Measurements from ENCODE around the gene SERINC2. TPM values are rescaled to one million over a fixed set of nuclear protein-coding genes. Genes with fewer than 3 reads are reported as not detected.

SERINC2 gene
- total and polyA plus RNA-seq, 2 of the 4 experiments (the other 2 are of a cell fraction) = 2.0 to 59.5 TPM

DNA sequence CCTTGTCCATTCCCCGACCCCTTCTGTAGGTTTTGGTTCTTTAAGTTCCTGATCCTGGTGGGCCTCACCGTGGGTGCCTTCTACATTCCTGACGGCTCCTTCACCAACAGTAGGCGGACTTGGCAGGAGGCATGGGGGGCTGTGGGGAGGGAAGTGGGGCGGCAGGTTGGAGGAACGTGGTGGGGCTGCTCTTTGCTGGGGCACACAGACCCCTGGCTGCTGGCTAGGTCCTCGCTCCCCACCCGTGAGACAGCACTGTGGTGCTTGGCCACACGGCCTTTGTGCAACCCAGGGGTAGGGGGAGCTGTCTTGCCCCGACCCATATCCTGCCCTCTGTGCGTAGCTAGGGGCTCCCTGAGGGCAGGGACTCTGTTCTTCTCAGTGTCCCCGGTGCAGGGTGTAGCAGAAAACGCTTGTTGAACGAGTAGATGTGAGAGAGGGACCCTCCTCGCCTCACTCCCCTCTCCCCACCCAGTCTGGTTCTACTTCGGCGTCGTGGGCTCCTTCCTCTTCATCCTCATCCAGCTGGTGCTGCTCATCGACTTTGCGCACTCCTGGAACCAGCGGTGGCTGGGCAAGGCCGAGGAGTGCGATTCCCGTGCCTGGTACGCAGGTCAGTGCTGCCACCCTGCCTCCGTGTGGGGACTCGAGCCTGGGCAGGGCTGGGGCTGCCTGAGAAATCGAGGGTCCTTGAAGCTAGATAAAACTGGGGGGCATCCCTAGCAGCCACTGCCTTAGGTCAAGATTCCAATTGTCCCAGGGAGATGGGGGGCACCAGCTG, 12.5 kb downstream of the SERINC2 start:
- TF ChIP-seq, protein P1, sequence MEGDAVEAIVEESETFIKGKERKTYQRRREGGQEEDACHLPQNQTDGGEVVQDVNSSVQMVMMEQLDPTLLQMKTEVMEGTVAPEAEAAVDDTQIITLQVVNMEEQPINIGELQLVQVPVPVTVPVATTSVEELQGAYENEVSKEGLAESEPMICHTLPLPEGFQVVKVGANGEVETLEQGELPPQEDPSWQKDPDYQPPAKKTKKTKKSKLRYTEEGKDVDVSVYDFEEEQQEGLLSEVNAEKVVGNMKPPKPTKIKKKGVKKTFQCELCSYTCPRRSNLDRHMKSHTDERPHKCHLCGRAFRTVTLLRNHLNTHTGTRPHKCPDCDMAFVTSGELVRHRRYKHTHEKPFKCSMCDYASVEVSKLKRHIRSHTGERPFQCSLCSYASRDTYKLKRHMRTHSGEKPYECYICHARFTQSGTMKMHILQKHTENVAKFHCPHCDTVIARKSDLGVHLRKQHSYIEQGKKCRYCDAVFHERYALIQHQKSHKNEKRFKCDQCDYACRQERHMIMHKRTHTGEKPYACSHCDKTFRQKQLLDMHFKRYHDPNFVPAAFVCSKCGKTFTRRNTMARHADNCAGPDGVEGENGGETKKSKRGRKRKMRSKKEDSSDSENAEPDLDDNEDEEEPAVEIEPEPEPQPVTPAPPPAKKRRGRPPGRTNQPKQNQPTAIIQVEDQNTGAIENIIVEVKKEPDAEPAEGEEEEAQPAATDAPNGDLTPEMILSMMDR (conservative IDR thresholded peaks at IDR 0.05; ENCODE audit: low read depth, low read length) = no peak
- TF ChIP-seq CHD1 (IDR thresholded peaks at IDR 0.05; ENCODE audit: low read depth, low read length) = no peak
- TF ChIP-seq, protein P2, sequence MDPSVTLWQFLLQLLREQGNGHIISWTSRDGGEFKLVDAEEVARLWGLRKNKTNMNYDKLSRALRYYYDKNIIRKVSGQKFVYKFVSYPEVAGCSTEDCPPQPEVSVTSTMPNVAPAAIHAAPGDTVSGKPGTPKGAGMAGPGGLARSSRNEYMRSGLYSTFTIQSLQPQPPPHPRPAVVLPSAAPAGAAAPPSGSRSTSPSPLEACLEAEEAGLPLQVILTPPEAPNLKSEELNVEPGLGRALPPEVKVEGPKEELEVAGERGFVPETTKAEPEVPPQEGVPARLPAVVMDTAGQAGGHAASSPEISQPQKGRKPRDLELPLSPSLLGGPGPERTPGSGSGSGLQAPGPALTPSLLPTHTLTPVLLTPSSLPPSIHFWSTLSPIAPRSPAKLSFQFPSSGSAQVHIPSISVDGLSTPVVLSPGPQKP (IDR thresholded peaks at IDR 0.05; ENCODE audit: borderline replicate concordance, low read depth, low read length) = no peak
- TF ChIP-seq, protein P3, sequence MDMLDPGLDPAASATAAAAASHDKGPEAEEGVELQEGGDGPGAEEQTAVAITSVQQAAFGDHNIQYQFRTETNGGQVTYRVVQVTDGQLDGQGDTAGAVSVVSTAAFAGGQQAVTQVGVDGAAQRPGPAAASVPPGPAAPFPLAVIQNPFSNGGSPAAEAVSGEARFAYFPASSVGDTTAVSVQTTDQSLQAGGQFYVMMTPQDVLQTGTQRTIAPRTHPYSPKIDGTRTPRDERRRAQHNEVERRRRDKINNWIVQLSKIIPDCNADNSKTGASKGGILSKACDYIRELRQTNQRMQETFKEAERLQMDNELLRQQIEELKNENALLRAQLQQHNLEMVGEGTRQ (IDR thresholded peaks at IDR 0.05; ENCODE audit: low read depth, low read length) = no peak
- no peak for TF ChIP-seq POLR2A (IDR thresholded peaks at IDR 0.05; ENCODE audit: low read depth, low read length)
- TF ChIP-seq RAD21 (IDR thresholded peaks at IDR 0.05; ENCODE audit: low read length) = no peak
- no peak for TF ChIP-seq RFX5 (IDR thresholded peaks at IDR 0.05; ENCODE audit: low read depth, low read length)
- TF ChIP-seq NFE2L2 (IDR thresholded peaks at IDR 0.05; ENCODE audit: low read depth, low read length) = no peak
- TF ChIP-seq RCOR1 (IDR thresholded peaks at IDR 0.05; ENCODE audit: insufficient replicate concordance, low read length) = no peak
- no peak for TF ChIP-seq SMC3 (IDR thresholded peaks at IDR 0.05; ENCODE audit: low read depth, low read length)
- no peak for TF ChIP-seq BHLHE40 (IDR thresholded peaks at IDR 0.05; ENCODE audit: low read depth, low read length)
- TF ChIP-seq MAFK (IDR thresholded peaks at IDR 0.05; ENCODE audit: low read depth, low read length) = no peak
- TF ChIP-seq CEBPB (IDR thresholded peaks at IDR 0.05; ENCODE audit: low read depth, low read length) = no peak
- TF ChIP-seq MXI1 (IDR thresholded peaks at IDR 0.05; ENCODE audit: borderline replicate concordance, low read depth, low read length) = no peak
- no peak for TF ChIP-seq FOS (IDR thresholded peaks at IDR 0.05; ENCODE audit: low read depth, low read length)
- in situ Hi-C loops (cut with MboI; ENCODE audit: low sequenced_read_pairs) (loop anchor here (10.0 kb wide), 1 partner anchor 241 kb away; no protein-coding TSS in a partner anchor), dilution Hi-C loops (cut with HindIII; ENCODE audit: low sequenced_read_pairs, unreplicated experiment) (no loop called here), intact Hi-C loops (cut with micrococcal nuclease) (no loop called here)
- ChIA-PET CTCF (interaction anchor here (0.6 to 5.2 kb wide), 2 partner anchors 31 to 1403 kb away, joined by 9 to 61 read pairs; no protein-coding TSS in a partner anchor), POLR2A (ENCODE audit: unreplicated experiment) (no interaction called here)
- no peak overlapping the region for H2BK20ac ChIP-seq (ENCODE audit: low read depth, low read length)
- no peak overlapping the region for H3K4me2 ChIP-seq (ENCODE audit: low read depth, low read length)
- no peak overlapping the region for H3K27ac ChIP-seq (ENCODE audit: insufficient read depth, low read length)
- no peak overlapping the region for H3K9ac ChIP-seq (ENCODE audit: low read depth, low read length)
- no peak overlapping the region for H2BK120ac ChIP-seq (ENCODE audit: low read depth, low read length)
- ATAC-seq (ENCODE audit: low read depth) (no peak), DNase-seq (no peak)
- no peak overlapping the region for H3K4me3 ChIP-seq (ENCODE audit: insufficient read depth, low read depth, low read length)
- H3K4ac ChIP-seq (ENCODE audit: low read depth, low read length) = no peak overlapping the region
- peaks cover 22% of the 10 kb centered on the region for H4K20me1 ChIP-seq (ENCODE audit: insufficient read depth, low read length)
- H3K18ac ChIP-seq (ENCODE audit: low read depth, low read length) = no peak overlapping the region
- H2AK9ac ChIP-seq (replicated peaks; ENCODE audit: low read depth, low read length, poor library complexity) = no peak overlapping the region
- H4K8ac ChIP-seq (ENCODE audit: low read depth in 2 of 2, low read length in 2 of 2) = no peak overlapping the region
- no peak overlapping the region for H3K56ac ChIP-seq (ENCODE audit: extremely low read depth, insufficient read depth, low read length)
- H2AK5ac ChIP-seq (ENCODE audit: low read depth, low read length) = no peak overlapping the region
- H2BK5ac ChIP-seq (ENCODE audit: low read depth, low read length, poor library complexity, severe bottlenecking) = no peak overlapping the region
- no peaks in the 10 kb centered on the region for H3K9me3 ChIP-seq (ENCODE audit: control insufficient read depth, insufficient read depth, low read length)
- H2AFZ ChIP-seq (replicated peaks; ENCODE audit: low read length, poor library complexity) = no peak overlapping the region
- WGBS, 2 experiments (ENCODE audit: extremely low coverage in 2 of 2, insufficient read length in 1 of 2) = 98% methylated on average over 7 of the region's 28 CpGs; no CpG with 5 or more reads in 1 of the 2 experiments
- H4K5ac ChIP-seq (ENCODE audit: low read depth, low read length) = no peak overlapping the region
- no peak overlapping the region for H3K23ac ChIP-seq (ENCODE audit: low read depth, low read length)
- no peak overlapping the region for H4K91ac ChIP-seq (ENCODE audit: insufficient read depth, low read depth, low read length)
- H3K4me1 ChIP-seq (ENCODE audit: control insufficient read depth, insufficient read depth, low read length) = peaks cover 10% of the 10 kb centered on the region
- no peak overlapping the region for H2BK15ac ChIP-seq (ENCODE audit: low read depth, low read length)
- peaks cover 0 to 32% of the 10 kb centered on the region in 2 experiments; a peak in 2 of 4 replicates for H3K79me1 ChIP-seq (ENCODE audit: low read depth in 1 of 2, low read length in 2 of 2)
- no TSS peak for BruUV-seq (replicated peaks)
- H3K9me1 ChIP-seq (ENCODE audit: insufficient read depth, low read length) = no peaks in the 10 kb centered on the region
- no peaks in the 10 kb centered on the region for H3K27me3 ChIP-seq (ENCODE audit: control insufficient read depth, insufficient read depth, low read length)
- peaks cover 34% of the 10 kb centered on the region for H3K36me3 ChIP-seq (ENCODE audit: control insufficient read depth, insufficient read depth, low read length)
- no peak overlapping the region for H3K14ac ChIP-seq (replicated peaks; ENCODE audit: low read depth, low read length)

All from IMR-90 (cell line).